Gastrocnemius medialis (tissue), 4 donors: Measurements from ENCODE around the gene C19orf18. TPM values are rescaled to one million over a fixed set of nuclear protein-coding genes. Genes with fewer than 3 reads are reported as not detected.

ENCODE experiments used
- ATAC-seq, 2 donors: fragments of 150-250 bp; one replicate each; pipeline ENCODE4 v1.9.1; 2016
- DNase-seq, 2 donors: peaks; one replicate each; pipeline ENCODE4 v3.0.0-alpha.2; 2019
- H3K27ac ChIP-seq, 4 donors: fragments of 200-600 bp; sonication (generic); 1 replicate in 1 of 4; 2 replicates in 3 of 4; pipeline ENCODE4 v1.5.1; 2016 to 2018; ENCODE audit warnings: mild to moderate bottlenecking in 2 of 4, moderate library complexity in 1 of 4
- H3K27me3 ChIP-seq, 3 donors: fragments of 200-600 bp; sonication (generic) in 2 of 3; 1 replicate in 1 of 3; 2 replicates in 2 of 3; pipeline versions ENCODE4 v1.5.1 to v1.6.0; 2016 to 2019; ENCODE audit warnings: mild to moderate bottlenecking in 1 of 3, moderate library complexity in 1 of 3
- H3K36me3 ChIP-seq, 2 donors: fragments of 200-600 bp; sonication (generic) in 1 of 2; one replicate each; pipeline ENCODE4 v1.5.1; 2017 to 2018
- H3K4me1 ChIP-seq, 2 donors: fragments of 200-600 bp; sonication (generic) in 1 of 2; one replicate each; pipeline ENCODE4 v1.5.1; 2016 to 2017; ENCODE audit warnings: mild to moderate bottlenecking in 2 of 2
- H3K4me3 ChIP-seq, 4 donors: fragments of 200-600 bp; sonication (generic) in 3 of 4; 1 replicate in 1 of 4; 2 replicates in 3 of 4; pipeline ENCODE4 v1.5.1; 2016 to 2019; ENCODE audit warnings: mild to moderate bottlenecking in 2 of 4
- H3K9me3 ChIP-seq, 3 donors: fragments of 200-600 bp; sonication (generic) in 2 of 3; 1 replicate in 1 of 3; 2 replicates in 2 of 3; pipeline ENCODE4 v1.5.1; 2016 to 2019
- POLR2A ChIP-seq, 2 donors: fragments of 450-650 bp; IDR thresholded peaks; one replicate each; pipeline ENCODE4 v1.6.1; 2017; ENCODE audit warnings: antibody characterized with exemption in 2 of 2, mild to moderate bottlenecking in 2 of 2, moderate library complexity in 2 of 2
- in situ Hi-C, 4 donors: fragments of 200-750 bp; cut with MboI; loops; one replicate each; pipeline versions ENCODE4 v1.15.0 to v1.8.0; 2017; ENCODE audit warnings: low sequenced_read_pairs in 4 of 4
- intact Hi-C: fragments of 100-400 bp; cut with DNase I; formaldehyde crosslinking; loops from one replicate; pipeline ENCODE4 v1.15.1; 2023; ENCODE audit warnings: low total_unique reads
- total RNA-seq, 4 donors: library from RNA; depleted of rRNA; stranded (reverse); fragments of >200 nt; gene quantifications; one replicate each; pipeline versions ENCODE4 v1.1.0 to v1.2.3, GENCODE V29; 2016
- TF ChIP-seq, protein P1 (sequence below), 5 experiments: fragments of 450-650 bp in 3 of 5; fragments of 200-600 bp in 2 of 5; sonication (generic) in 2 of 5; IDR thresholded peaks in 4 of 5; conservative IDR thresholded peaks in 1 of 5; 1 replicate in 4 of 5; 2 replicates in 1 of 5; pipeline ENCODE4 v1.5.1; 2016 to 2019; ENCODE audit warnings: antibody characterized with exemption in 5 of 5, mild to moderate bottlenecking in 3 of 5, moderate library complexity in 3 of 5

C19orf18 gene
- total RNA-seq, 4 donors from 2014 or later = not detected

DNA sequence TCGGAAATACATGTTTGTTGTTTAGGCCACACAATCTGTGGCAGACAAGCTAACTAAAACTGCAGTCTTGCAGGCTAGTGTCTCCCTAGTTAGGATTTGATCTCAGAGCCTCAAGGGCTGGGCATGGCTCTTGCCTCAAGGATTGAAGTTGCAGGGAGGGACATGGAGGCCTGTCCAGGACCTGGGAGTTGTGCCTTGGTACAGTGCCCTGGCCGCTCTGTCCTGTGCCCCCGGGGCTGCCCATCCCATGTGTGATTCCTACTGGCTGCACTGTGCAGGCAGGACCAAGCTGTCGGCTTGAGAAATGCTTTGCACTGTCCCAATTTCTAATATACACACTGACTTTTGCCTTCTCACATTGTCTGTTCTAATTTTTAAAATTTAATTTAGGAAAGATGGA lies 19.3 kb downstream of the C19orf18 start:
- intact Hi-C loops (no loop called here), in situ Hi-C loops (no loop called here)
- peaks cover 0 to 23% (median 0%) of the 10 kb centered on the region in 3 donors for H3K9me3 ChIP-seq
- no peak overlapping the region for H3K4me3 ChIP-seq
- no peaks in the 10 kb centered on the region for H3K27me3 ChIP-seq
- peaks cover 0 to 10% of the 10 kb centered on the region in 2 donors for H3K36me3 ChIP-seq
- TF ChIP-seq, protein P1, sequence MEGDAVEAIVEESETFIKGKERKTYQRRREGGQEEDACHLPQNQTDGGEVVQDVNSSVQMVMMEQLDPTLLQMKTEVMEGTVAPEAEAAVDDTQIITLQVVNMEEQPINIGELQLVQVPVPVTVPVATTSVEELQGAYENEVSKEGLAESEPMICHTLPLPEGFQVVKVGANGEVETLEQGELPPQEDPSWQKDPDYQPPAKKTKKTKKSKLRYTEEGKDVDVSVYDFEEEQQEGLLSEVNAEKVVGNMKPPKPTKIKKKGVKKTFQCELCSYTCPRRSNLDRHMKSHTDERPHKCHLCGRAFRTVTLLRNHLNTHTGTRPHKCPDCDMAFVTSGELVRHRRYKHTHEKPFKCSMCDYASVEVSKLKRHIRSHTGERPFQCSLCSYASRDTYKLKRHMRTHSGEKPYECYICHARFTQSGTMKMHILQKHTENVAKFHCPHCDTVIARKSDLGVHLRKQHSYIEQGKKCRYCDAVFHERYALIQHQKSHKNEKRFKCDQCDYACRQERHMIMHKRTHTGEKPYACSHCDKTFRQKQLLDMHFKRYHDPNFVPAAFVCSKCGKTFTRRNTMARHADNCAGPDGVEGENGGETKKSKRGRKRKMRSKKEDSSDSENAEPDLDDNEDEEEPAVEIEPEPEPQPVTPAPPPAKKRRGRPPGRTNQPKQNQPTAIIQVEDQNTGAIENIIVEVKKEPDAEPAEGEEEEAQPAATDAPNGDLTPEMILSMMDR (IDR thresholded peaks at IDR 0.05 in 4 of 5, conservative IDR thresholded peaks at IDR 0.05 in 1 of 5) = no peak
- TF ChIP-seq POLR2A (IDR thresholded peaks at IDR 0.05) = no peak
- H3K4me1 ChIP-seq = no peaks in the 10 kb centered on the region
- ATAC-seq = no peak
- DNase-seq = no peak
- no peak overlapping the region for H3K27ac ChIP-seq

DNA sequence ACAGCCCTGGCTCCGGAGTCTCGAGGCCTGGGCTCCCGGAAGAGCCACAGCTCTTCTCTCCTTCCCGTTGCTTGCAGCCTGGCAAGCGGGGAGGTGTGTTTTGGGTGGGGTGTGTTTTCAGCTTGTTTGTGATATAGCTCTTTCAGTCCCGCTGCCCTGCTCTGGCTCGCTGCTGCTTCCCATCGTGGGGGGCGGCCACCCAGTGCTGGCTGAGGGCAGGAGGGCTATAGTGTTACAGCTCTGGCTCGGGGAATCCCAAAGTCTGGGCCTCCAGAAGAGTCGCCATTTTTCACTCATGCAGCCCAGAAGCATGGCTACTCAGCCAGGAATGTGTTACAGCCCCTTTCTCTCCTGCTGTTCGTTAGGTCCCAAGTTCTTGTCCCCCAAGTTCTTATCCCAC lies 24.6 kb downstream of the C19orf18 start:
- Histone ChIP-seq H3K27ac (no peak overlapping the region), H3K9me3 (peaks cover 0 to 7% (median 0%) of the 10 kb centered on the region in 3 donors), H3K36me3 (peaks cover 0 to 7% of the 10 kb centered on the region in 2 donors), H3K4me3 (no peak overlapping the region), H3K27me3 (no peaks in the 10 kb centered on the region), H3K4me1 (peaks cover 7 to 8% of the 10 kb centered on the region in 2 donors)
- TF ChIP-seq, protein P1 (IDR thresholded peaks at IDR 0.05 in 4 of 5, conservative IDR thresholded peaks at IDR 0.05 in 1 of 5) = no peak
- TF ChIP-seq POLR2A (IDR thresholded peaks at IDR 0.05) = no peak
- in situ Hi-C loops (no loop called here), intact Hi-C loops (loop anchor here (5.0 kb wide), 2 partner anchors 53 to 372 kb away; partner anchors contain the start of genes ZNF416 and ZNF606)
- ATAC-seq (no peak), DNase-seq (no peak)

DNA sequence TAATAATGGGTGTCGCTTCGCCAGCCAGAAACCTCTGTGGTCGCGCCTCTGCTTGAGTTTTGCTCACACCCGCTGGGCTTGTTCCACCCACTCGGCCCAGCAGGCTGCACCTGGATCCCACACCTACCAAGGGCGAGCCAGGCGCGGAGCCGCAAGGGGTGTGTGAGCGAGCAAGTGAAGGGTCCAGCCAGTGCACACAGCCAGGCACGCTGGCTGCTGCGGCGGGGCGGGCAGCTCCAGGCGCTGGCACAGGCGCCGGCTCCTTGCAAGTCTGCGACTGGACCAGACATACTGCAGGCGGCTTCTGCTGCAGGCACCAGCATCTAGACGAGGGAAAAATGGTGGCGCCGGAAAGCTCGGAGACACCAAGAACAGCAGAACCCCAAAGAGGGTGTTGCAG lies 25.0 kb downstream of the C19orf18 start:
- Histone ChIP-seq H3K27me3 (no peaks in the 10 kb centered on the region), H3K4me1 (peaks cover 7 to 8% of the 10 kb centered on the region in 2 donors), H3K9me3 (peaks cover 0 to 7% (median 0%) of the 10 kb centered on the region in 3 donors), H3K27ac (no peak overlapping the region), H3K36me3 (peaks cover 0 to 9% of the 10 kb centered on the region in 2 donors), H3K4me3 (no peak overlapping the region)
- in situ Hi-C loops (no loop called here), intact Hi-C loops (loop anchor here (5.0 kb wide), 2 partner anchors 53 to 372 kb away; partner anchors contain the start of genes ZNF416 and ZNF606)
- TF ChIP-seq POLR2A (IDR thresholded peaks at IDR 0.05) = no peak
- TF ChIP-seq, protein P1 (IDR thresholded peaks at IDR 0.05 in 4 of 5, conservative IDR thresholded peaks at IDR 0.05 in 1 of 5) = no peak
- DNase-seq (no peak), ATAC-seq (no peak)

DNA sequence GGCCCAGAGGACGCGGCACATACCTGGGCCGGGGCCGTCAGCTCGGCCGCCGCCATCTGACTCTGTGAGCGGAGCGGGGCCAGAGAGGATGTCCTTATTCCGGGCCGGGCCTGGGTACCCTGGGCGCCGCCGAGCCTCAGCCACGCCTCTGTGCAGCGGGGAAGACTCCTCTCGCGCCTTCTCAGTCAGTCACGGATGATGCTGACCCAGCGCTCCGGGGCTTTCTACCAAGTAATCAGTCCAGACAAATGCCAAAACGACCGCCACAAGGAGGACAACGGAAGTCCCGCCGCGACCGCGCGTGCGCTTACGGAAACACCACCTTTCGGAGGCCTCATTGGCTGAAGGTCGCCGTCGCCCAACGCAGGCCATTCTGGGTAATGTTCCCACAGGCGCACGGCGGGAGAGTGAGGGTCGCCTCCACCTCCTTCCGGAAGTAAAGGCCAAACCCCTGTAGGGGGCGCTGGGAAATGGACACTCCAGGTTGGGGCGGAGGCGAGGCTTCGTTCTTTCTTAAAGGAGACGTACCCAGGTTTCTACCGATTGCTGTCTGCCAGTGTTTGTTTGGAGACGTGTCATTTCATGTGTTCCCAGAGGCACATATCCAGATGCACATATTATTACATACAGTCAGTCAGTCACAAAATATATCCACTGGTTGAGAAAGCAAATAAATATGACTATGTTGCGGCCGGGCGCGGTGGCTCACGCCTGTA lies 26.8 kb downstream of the C19orf18 start, which contains the start of gene ZNF256:
Gene ZNF256 (minus strand): TSS at position 288 of the 716 bp plus-strand sequence. CDS start 232 bp downstream, at position 56.
- TF ChIP-seq POLR2A (IDR thresholded peaks at IDR 0.05) = peak in 1 of 2 donors; percentile 25
- TF ChIP-seq, protein P1 (IDR thresholded peaks at IDR 0.05 in 4 of 5, conservative IDR thresholded peaks at IDR 0.05 in 1 of 5) = peak; percentile 32 to 67 (median 62)
- H3K4me3 ChIP-seq = peak within 1 kb of the TSS; percentile 77 to 99 (median 93)
- intact Hi-C loops (loop anchor here (1.0 to 5.0 kb wide), 3 partner anchors 55 to 370 kb away; partner anchors contain the start of genes ZNF135, ZNF416 and ZNF606), in situ Hi-C loops (no loop called here)
- no peaks in the 10 kb centered on the region for H3K27me3 ChIP-seq
- peak; percentile 87 to 95 for DNase-seq
- peaks cover 7 to 8% of the 10 kb centered on the region in 2 donors for H3K4me1 ChIP-seq
- peak; percentile 96 to 99 for ATAC-seq
- H3K36me3 ChIP-seq = peaks cover 0 to 26% of the 10 kb centered on the region in 2 donors
- H3K9me3 ChIP-seq = peaks cover 0 to 22% (median 0%) of the 10 kb centered on the region in 3 donors
- H3K27ac ChIP-seq = peak within 1 kb of the TSS; percentile 78 to 88 (median 85)
